ENCODE measurements around the gene TMEM144. TPM values are rescaled to one million over a fixed set of nuclear protein-coding genes. Genes with fewer than 3 reads are reported as not detected.

The TMEM144 gene
- 1 to 10 TPM in 3 of 4 donors, under 1 TPM in 1; 0.51 to 2.9 (median 2.3) TPM for total RNA-seq

DNA sequence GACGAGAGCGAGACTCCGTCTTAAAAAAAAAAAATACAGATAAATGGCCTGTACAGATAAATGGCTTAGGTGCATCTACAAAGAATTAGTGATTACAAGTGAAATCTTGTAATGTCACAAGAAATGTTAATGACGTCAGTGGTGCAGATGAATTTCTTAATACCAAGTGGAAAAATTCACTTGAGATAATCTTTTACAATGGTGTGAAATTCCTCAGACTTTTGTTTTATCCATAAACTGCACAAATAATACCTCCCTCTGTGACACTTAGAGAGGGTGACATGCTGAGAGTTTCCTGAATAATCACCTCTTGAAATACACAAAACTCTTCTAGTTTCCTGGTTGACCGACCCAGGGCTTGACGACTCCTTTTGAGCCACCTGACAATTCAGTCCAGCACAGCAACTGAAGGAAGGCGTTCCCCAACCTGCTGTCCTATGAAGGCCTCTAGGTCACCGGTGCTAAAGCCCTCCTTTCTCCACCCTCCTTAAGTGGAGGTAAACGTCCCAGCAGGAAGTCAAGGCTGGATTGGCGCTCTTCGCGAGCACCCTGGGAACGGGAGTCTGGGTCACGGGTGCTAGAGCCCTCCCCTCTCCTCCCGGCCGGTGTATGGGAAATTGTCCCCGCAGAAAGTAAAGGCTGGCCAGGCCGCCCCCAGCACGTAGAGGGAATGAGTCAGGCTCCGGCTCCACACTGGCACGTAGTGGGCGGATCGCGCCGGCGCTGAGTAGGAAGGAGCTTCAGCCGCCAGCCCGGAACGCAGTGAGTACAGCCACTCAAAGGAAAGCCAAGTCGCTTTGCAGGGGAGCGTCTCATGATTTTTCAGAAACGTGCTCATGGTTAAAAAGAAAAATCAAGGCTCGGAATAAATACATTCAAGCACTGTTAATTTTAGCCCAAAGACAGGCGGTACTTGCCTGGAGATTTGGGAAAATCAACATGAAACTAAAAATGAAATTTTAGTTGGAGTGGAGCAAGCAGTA, at the start of gene TMEM144:
TMEM144 (plus strand) TSS at position 662 of the 983 bp plus-strand sequence. CDS start 2,182 bp downstream, outside the sequence.
- TF ChIP-seq, protein P1, sequence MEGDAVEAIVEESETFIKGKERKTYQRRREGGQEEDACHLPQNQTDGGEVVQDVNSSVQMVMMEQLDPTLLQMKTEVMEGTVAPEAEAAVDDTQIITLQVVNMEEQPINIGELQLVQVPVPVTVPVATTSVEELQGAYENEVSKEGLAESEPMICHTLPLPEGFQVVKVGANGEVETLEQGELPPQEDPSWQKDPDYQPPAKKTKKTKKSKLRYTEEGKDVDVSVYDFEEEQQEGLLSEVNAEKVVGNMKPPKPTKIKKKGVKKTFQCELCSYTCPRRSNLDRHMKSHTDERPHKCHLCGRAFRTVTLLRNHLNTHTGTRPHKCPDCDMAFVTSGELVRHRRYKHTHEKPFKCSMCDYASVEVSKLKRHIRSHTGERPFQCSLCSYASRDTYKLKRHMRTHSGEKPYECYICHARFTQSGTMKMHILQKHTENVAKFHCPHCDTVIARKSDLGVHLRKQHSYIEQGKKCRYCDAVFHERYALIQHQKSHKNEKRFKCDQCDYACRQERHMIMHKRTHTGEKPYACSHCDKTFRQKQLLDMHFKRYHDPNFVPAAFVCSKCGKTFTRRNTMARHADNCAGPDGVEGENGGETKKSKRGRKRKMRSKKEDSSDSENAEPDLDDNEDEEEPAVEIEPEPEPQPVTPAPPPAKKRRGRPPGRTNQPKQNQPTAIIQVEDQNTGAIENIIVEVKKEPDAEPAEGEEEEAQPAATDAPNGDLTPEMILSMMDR (IDR thresholded peaks at IDR 0.05 in 4 of 5, conservative IDR thresholded peaks at IDR 0.05 in 1 of 5): peak in 1 of 5 experiments; percentile 6
- TF ChIP-seq POLR2A (IDR thresholded peaks at IDR 0.05): peak; percentile 34 to 55
- Histone ChIP-seq H3K36me3 (no peaks in the 10 kb centered on the region), H3K4me3 (peak within 1 kb of the TSS; percentile 54 to 71 (median 62)), H3K9me3 (no peaks in the 10 kb centered on the region), H3K27me3 (no peaks in the 10 kb centered on the region), H3K27ac (peak within 1 kb of the TSS; percentile 81 to 91 (median 84)), H3K4me1 (peaks cover 9 to 12% of the 10 kb centered on the region in 2 donors)
- in situ Hi-C loops (cut with MboI; ENCODE audit: low sequenced_read_pairs in 4 of 4): no loop called here
- intact Hi-C loops (cut with DNase I; ENCODE audit: low total_unique reads): loop anchor here (2.0 kb wide), 1 partner anchor 17 kb away; no protein-coding TSS in a partner anchor
- DNase-seq: peak; percentile 73 to 88
- peak; percentile 96 for ATAC-seq

DNA sequence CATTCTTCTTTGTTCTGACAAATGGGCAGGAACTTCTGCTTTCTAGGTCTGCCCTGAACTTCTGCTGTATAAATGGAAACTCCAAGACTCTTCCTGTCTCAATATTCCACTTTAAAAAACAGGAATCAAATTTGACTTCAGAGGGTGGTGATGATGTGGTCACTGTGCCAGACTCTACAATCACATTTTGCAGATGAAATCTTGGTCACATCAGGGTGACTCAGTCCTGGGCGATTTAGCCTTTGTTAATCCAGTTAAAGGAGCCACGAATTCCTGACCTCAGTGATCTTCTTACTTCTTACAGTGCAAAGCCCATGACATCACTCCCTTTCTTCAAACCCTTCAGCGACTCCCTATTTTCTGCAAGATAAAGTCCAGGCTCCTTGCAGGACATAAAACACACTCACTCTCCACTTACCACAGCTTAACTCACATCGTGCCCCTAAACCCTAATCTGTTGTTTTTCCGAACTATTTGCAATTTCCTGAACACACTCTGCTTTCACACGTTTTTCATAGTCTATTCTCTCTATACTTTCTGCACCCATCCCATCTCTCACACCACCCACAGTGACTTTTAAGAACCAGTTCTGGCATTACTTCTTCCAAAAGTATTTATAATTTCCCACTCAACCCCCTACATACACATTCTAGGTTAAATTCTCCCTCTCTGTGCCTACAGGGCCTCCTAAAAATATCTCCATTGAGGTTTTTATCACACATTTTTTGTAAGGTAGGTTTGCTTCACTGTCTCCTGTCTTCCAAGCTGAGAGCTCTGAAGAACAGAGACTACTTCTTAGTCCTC, 48.5 kb upstream of the TMEM144 start:
- Histone ChIP-seq H3K27ac (peak overlapping the region; percentile 39 to 64 (median 56)), H3K4me3 (no peak overlapping the region), H3K4me1 (peaks cover 5 to 15% of the 10 kb centered on the region in 2 donors), H3K9me3 (no peaks in the 10 kb centered on the region), H3K36me3 (no peaks in the 10 kb centered on the region), H3K27me3 (no peaks in the 10 kb centered on the region)
- TF ChIP-seq POLR2A (IDR thresholded peaks at IDR 0.05): peak in 1 of 2 donors; percentile 20
- TF ChIP-seq, protein P1 (IDR thresholded peaks at IDR 0.05 in 4 of 5, conservative IDR thresholded peaks at IDR 0.05 in 1 of 5): no peak
- intact Hi-C loops (cut with DNase I; ENCODE audit: low total_unique reads) (no loop called here), in situ Hi-C loops (cut with MboI; ENCODE audit: low sequenced_read_pairs in 4 of 4) (no loop called here)
- peak; percentile 87 to 89 for ATAC-seq
- DNase-seq: peak; percentile 30 to 31

- no peak for DNase-seq
- Histone ChIP-seq H3K4me3 (no peak overlapping the region), H3K36me3 (no peaks in the 10 kb centered on the region), H3K9me3 (no peaks in the 10 kb centered on the region), H3K27me3 (no peaks in the 10 kb centered on the region), H3K4me1 (peaks cover 7% of the 10 kb centered on the region in 2 donors), H3K27ac (peak overlapping the region in 2 of 4 donors; percentile 53 to 64)
- TF ChIP-seq POLR2A (IDR thresholded peaks at IDR 0.05): no peak
- TF ChIP-seq, protein P1 (IDR thresholded peaks at IDR 0.05 in 4 of 5, conservative IDR thresholded peaks at IDR 0.05 in 1 of 5): no peak
- intact Hi-C loops (cut with DNase I; ENCODE audit: low total_unique reads): no loop called here
- in situ Hi-C loops (cut with MboI; ENCODE audit: low sequenced_read_pairs in 4 of 4): no loop called here
- ATAC-seq: no peak
Observed at GRCh38 chr4:158162631-158163030, 47.7 kb upstream of the TMEM144 start.

GRCh38 chr4:158163941-158164767, 46.1 kb upstream of the TMEM144 start:
- H3K27me3 ChIP-seq: no peaks in the 10 kb centered on the region
- DNase-seq (no peak), ATAC-seq (no peak)
- no peaks in the 10 kb centered on the region for H3K9me3 ChIP-seq
- in situ Hi-C loops (cut with MboI; ENCODE audit: low sequenced_read_pairs in 4 of 4): no loop called here
- H3K4me1 ChIP-seq: peaks cover 7% of the 10 kb centered on the region in 2 donors
- H3K36me3 ChIP-seq: no peaks in the 10 kb centered on the region
- peak overlapping the region in 2 of 4 donors; percentile 9 to 39 for H3K4me3 ChIP-seq
- H3K27ac ChIP-seq: peak overlapping the region in 3 of 4 donors; percentile 1 to 16 (median 6)
- TF ChIP-seq, protein P1 (IDR thresholded peaks at IDR 0.05 in 4 of 5, conservative IDR thresholded peaks at IDR 0.05 in 1 of 5): no peak
- no peak for TF ChIP-seq POLR2A (IDR thresholded peaks at IDR 0.05)
- intact Hi-C loops (cut with DNase I; ENCODE audit: low total_unique reads): no loop called here

Measured in gastrocnemius medialis (tissue), 4 donors.